Duodenal mucosa (tissue), 2 donors: Measurements from ENCODE around the gene KRT83.
"Not testable (repeated sequence)": the region's sequence is repeated elsewhere in the genome, so short reads cannot be mapped to it uniquely, and the experiment has no call there.

Experiments
- H3K27ac ChIP-seq: one replicate; pipeline ENCODE4 v1.7.0; 2013; ENCODE audit warnings: low read depth, low read length
- H3K27me3 ChIP-seq, 2 donors: one replicate each; pipeline ENCODE4 v1.7.0; 2013; ENCODE audit warnings: low read length in 2 of 2, control low read depth in 1 of 2; ENCODE audit not compliant: insufficient read depth in 2 of 2, control insufficient read depth in 1 of 2
- H3K36me3 ChIP-seq, 2 donors: one replicate each; pipeline ENCODE4 v1.7.0; 2013; ENCODE audit warnings: low read length in 2 of 2, control low read depth in 1 of 2; ENCODE audit not compliant: insufficient read depth in 2 of 2, control insufficient read depth in 1 of 2
- H3K4me1 ChIP-seq, 2 donors: one replicate each; pipeline ENCODE4 v1.7.0; 2013; ENCODE audit warnings: low read length in 2 of 2, control low read depth in 1 of 2; ENCODE audit not compliant: insufficient read depth in 2 of 2, control insufficient read depth in 1 of 2
- H3K4me3 ChIP-seq, 2 donors: one replicate each; pipeline ENCODE4 v1.7.0; 2013; ENCODE audit warnings: low read length in 2 of 2, low read depth in 1 of 2
- H3K9ac ChIP-seq, 2 donors: one replicate each; pipeline ENCODE4 v1.7.0; 2013; ENCODE audit warnings: low read length in 2 of 2, low read depth in 1 of 2
- H3K9me3 ChIP-seq, 2 donors: one replicate each; pipeline ENCODE4 v1.7.0; 2013; ENCODE audit warnings: low read length in 2 of 2, control low read depth in 1 of 2; ENCODE audit not compliant: control insufficient read depth in 1 of 2

KRT83 gene

GRCh38 chr12:52346593-52346992 lies 25.4 kb upstream of the KRT83 start:
- no peak overlapping the region for H3K4me3 ChIP-seq
- peaks cover 4 to 6% of the 10 kb centered on the region in 2 donors for H3K9me3 ChIP-seq
- peaks cover 7 to 13% of the 10 kb centered on the region in 2 donors for H3K4me1 ChIP-seq
- no peaks in the 10 kb centered on the region for H3K36me3 ChIP-seq
- H3K27me3 ChIP-seq = peaks cover 0 to 2% of the 10 kb centered on the region in 2 donors
- H3K27ac ChIP-seq = no peak overlapping the region
- no peak overlapping the region for H3K9ac ChIP-seq

GRCh38 chr12:52345041-52345440 lies 23.8 kb upstream of the KRT83 start:
- not testable (repeated sequence) for H3K9me3 ChIP-seq, H3K27ac ChIP-seq, H3K36me3 ChIP-seq, H3K4me3 ChIP-seq, H3K27me3 ChIP-seq, H3K9ac ChIP-seq
- peaks cover 7 to 13% of the 10 kb centered on the region in 2 donors for H3K4me1 ChIP-seq

- Histone ChIP-seq H3K27me3 (peaks cover 0 to 3% of the 10 kb centered on the region in 2 donors), H3K36me3 (no peaks in the 10 kb centered on the region), H3K9ac (no peak overlapping the region), H3K4me1 (peaks cover 7 to 13% of the 10 kb centered on the region in 2 donors), H3K4me3 (no peak overlapping the region), H3K27ac (no peak overlapping the region), H3K9me3 (peaks cover 4 to 6% of the 10 kb centered on the region in 2 donors)
These were observed 22.9 kb upstream of the KRT83 start for GRCh38 chr12:52344111-52344510.

- H3K27ac ChIP-seq = no peak overlapping the region
- peaks cover 7 to 13% of the 10 kb centered on the region in 2 donors for H3K4me1 ChIP-seq
- H3K27me3 ChIP-seq = peaks cover 0 to 3% of the 10 kb centered on the region in 2 donors
- no peak overlapping the region for H3K4me3 ChIP-seq
- no peaks in the 10 kb centered on the region for H3K36me3 ChIP-seq
- H3K9me3 ChIP-seq = peaks cover 4 to 6% of the 10 kb centered on the region in 2 donors
- H3K9ac ChIP-seq = no peak overlapping the region
These were observed 22.4 kb upstream of the KRT83 start for GRCh38 chr12:52343550-52343949.

- Histone ChIP-seq H3K36me3 (no peaks in the 10 kb centered on the region), H3K27me3 (peaks cover 0 to 3% of the 10 kb centered on the region in 2 donors), H3K9me3 (peaks cover 4 to 6% of the 10 kb centered on the region in 2 donors), H3K9ac (no peak overlapping the region), H3K4me1 (peaks cover 7 to 8% of the 10 kb centered on the region in 2 donors), H3K27ac (no peak overlapping the region), H3K4me3 (no peak overlapping the region)
These were observed 21.7 kb upstream of the KRT83 start for GRCh38 chr12:52342781-52343490.

- no peaks in the 10 kb centered on the region for H3K36me3 ChIP-seq
- no peak overlapping the region for H3K9ac ChIP-seq
- no peak overlapping the region for H3K27ac ChIP-seq
- H3K4me1 ChIP-seq = no peaks in the 10 kb centered on the region
- H3K27me3 ChIP-seq = peaks cover 0 to 3% of the 10 kb centered on the region in 2 donors
- H3K9me3 ChIP-seq = peaks cover 4 to 6% of the 10 kb centered on the region in 2 donors
- no peak overlapping the region for H3K4me3 ChIP-seq
These were observed 19.9 kb upstream of the KRT83 start for GRCh38 chr12:52341066-52341580.

- Histone ChIP-seq H3K36me3 (no peaks in the 10 kb centered on the region), H3K4me1 (peaks cover 8 to 13% of the 10 kb centered on the region in 2 donors), H3K9me3 (peaks cover under 1 to 1% of the 10 kb centered on the region in 2 donors), H3K4me3 (no peak overlapping the region), H3K27ac (no peak overlapping the region), H3K27me3 (peaks cover 0 to 3% of the 10 kb centered on the region in 2 donors), H3K9ac (no peak overlapping the region)
These were observed 17.2 kb upstream of the KRT83 start for GRCh38 chr12:52338241-52338960.

- Histone ChIP-seq H3K27me3 (peaks cover 0 to 3% of the 10 kb centered on the region in 2 donors), H3K9me3 (no peaks in the 10 kb centered on the region), H3K36me3 (no peaks in the 10 kb centered on the region)
These were observed 15.9 kb upstream of the KRT83 start for GRCh38 chr12:52337054-52337453.

GRCh38 chr12:52336641-52337040 lies 15.4 kb upstream of the KRT83 start:
- H3K4me1 ChIP-seq = peaks cover 8 to 15% of the 10 kb centered on the region in 2 donors
- no peak overlapping the region for H3K4me3 ChIP-seq
- H3K27me3 ChIP-seq = peaks cover 0 to under 1% of the 10 kb centered on the region in 2 donors
- no peaks in the 10 kb centered on the region for H3K36me3 ChIP-seq
- H3K9ac ChIP-seq = no peak overlapping the region
- H3K9me3 ChIP-seq = no peaks in the 10 kb centered on the region
- H3K27ac ChIP-seq = no peak overlapping the region

More at GRCh38 chr12:52337054-52337453, 15.9 kb upstream of the KRT83 start:
- Histone ChIP-seq H3K9ac (no peak overlapping the region), H3K4me3 (no peak overlapping the region), H3K4me1 (peaks cover 8 to 13% of the 10 kb centered on the region in 2 donors), H3K27ac (no peak overlapping the region)
